ENCODE data around the gene HSPB7.
"Not testable (repeated sequence)": the region's sequence is repeated elsewhere in the genome, so short reads cannot be mapped to it uniquely, and the experiment has no call there.

HSPB7 gene

DNA sequence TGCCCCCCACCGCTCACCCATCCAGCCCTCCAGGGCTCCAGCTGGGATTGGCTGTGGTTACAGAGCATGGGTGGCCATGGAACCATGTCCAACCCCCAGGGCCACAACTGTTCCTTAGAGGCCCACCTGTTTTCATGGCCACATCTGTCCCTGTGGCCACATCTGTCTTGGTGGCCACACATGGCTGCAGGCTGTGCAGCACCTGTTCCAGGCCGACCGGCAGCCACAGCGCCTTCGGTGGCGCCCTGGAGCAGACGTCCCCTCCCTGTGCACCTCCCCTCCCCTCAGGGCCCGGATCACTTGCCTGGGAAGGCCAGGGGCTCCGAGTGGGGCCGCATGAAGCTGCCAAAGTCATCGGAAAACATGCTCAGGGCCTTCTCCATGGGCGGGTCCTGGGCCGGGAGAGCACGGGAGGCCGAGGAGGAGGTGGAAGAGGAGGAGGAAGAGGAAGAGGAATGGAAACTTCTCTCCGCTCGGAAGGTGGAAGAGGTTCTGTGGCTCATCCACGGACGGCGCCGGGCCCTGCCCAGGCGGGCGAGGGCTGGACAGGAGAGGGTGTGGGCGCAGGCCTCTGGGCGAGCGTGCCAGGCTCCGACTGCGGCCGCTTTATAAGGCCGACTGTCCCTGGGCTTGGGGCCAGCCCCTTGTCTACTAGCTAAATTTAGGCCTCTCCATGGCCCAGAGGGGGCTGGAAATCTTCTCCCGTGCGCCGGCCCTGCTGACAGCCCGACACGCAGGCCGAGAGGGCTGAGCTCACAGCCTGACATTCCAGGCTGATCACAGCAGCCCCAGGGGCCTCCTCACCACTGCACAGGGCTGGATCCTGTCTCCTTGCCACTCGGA is at the start of gene HSPB7:
Gene HSPB7 (minus strand): TSS at position 583 of the 843 bp plus-strand sequence. CDS start 80 bp downstream, at position 503.
- H3K36me3 Mint-ChIP-seq (ENCODE audit: low read depth): no peaks in the 10 kb centered on the region
- DNase-seq (ENCODE audit: low spot score): no peak
- H3K4me1 Mint-ChIP-seq (ENCODE audit: low read depth): no peaks in the 10 kb centered on the region
- peaks cover 8% of the 10 kb centered on the region for H3K27me3 Mint-ChIP-seq (ENCODE audit: low read depth)
- no peaks in the 10 kb centered on the region for H3K9me3 Mint-ChIP-seq
- H3K27ac Mint-ChIP-seq: no peak within 1 kb of the TSS
- no peak within 1 kb of the TSS for H3K4me3 Mint-ChIP-seq

DNA sequence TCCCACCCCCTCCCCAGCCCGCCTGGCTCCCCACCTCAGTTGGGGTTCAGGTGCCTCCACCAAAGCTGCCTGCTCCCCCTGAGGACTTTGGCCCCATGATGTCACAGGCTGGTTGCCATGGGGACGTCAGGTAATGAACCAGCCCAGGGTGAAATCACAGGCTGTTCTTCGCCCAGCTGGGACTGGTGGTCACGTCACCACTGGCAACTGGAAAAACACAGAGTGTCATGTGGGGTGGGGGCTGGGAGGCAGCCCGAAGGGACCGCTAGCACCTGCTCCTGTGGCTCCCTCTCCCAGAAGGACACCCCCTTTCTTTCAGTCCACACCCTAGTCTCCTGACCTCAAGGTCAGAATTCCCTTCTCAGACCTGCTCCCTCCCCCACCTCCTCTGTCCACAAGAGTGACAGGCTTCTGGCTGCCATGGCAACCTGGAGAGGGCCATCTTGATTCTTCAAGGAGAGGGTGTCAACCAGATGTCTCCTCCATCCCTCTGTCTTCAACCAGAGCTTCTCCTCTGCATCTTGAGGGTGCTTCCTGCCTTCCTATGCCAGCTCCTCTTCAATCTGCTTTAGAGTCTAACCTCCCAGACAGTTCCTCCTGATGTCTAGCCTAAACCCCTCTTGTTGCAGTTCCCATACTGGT is 49.4 kb upstream of the HSPB7 start:
- Mint-ChIP-seq H3K27ac (no peak overlapping the region), H3K4me1 (ENCODE audit: low read depth) (peaks cover 21% of the 10 kb centered on the region), H3K36me3 (ENCODE audit: low read depth) (no peaks in the 10 kb centered on the region), H3K4me3 (no peak overlapping the region), H3K27me3 (ENCODE audit: low read depth) (peaks cover 33% of the 10 kb centered on the region), H3K9me3 (no peaks in the 10 kb centered on the region)
- no peak for DNase-seq (ENCODE audit: low spot score)

DNA sequence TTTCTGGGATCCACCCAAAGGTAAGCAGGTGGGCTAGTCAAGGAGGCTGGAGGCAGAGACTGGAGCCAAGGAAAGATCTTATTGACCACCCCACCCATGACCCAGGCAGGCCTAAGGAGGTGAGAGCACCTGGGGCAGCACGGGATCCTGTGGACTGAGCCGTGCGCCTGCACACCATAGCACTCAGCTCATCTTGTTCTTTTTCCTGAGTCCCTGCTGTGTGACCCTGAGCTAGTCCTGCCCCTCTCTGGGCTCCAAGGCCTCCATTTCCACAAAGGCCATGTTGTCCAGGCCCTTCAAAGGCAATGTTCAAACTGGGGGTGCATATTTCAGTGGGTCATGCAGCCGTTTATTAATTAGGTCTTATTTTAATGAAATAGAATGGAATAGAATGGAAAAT is 48.4 kb upstream of the HSPB7 start:
- Mint-ChIP-seq H3K4me1 (ENCODE audit: low read depth) (peaks cover 21% of the 10 kb centered on the region), H3K36me3 (ENCODE audit: low read depth) (no peaks in the 10 kb centered on the region), H3K27ac (no peak overlapping the region), H3K27me3 (ENCODE audit: low read depth) (peaks cover 24% of the 10 kb centered on the region), H3K9me3 (no peaks in the 10 kb centered on the region), H3K4me3 (no peak overlapping the region)
- no peak for DNase-seq (ENCODE audit: low spot score)

DNA sequence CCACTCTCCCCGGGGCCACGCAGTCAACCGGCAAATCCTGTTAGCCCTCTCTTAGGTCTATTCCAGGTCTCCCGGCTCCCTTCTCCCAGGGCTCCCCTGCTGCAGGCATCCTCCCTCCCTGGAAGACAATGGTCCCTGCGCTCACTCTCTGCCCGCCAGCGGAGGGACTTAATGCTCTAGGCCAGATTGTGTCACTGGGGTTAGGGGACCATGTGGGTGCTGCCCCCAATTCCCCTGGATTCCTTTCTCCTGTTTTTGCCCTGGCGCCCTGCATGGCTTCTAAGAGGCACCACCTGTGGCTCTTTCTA is 47.4 kb upstream of the HSPB7 start:
- no peaks in the 10 kb centered on the region for H3K9me3 Mint-ChIP-seq
- H3K27me3 Mint-ChIP-seq (ENCODE audit: low read depth): peaks cover 20% of the 10 kb centered on the region
- DNase-seq (ENCODE audit: low spot score): no peak
- no peaks in the 10 kb centered on the region for H3K36me3 Mint-ChIP-seq (ENCODE audit: low read depth)
- peaks cover 19% of the 10 kb centered on the region for H3K4me1 Mint-ChIP-seq (ENCODE audit: low read depth)
- H3K4me3 Mint-ChIP-seq: peak overlapping the region; percentile 65
- H3K27ac Mint-ChIP-seq: no peak overlapping the region

DNA sequence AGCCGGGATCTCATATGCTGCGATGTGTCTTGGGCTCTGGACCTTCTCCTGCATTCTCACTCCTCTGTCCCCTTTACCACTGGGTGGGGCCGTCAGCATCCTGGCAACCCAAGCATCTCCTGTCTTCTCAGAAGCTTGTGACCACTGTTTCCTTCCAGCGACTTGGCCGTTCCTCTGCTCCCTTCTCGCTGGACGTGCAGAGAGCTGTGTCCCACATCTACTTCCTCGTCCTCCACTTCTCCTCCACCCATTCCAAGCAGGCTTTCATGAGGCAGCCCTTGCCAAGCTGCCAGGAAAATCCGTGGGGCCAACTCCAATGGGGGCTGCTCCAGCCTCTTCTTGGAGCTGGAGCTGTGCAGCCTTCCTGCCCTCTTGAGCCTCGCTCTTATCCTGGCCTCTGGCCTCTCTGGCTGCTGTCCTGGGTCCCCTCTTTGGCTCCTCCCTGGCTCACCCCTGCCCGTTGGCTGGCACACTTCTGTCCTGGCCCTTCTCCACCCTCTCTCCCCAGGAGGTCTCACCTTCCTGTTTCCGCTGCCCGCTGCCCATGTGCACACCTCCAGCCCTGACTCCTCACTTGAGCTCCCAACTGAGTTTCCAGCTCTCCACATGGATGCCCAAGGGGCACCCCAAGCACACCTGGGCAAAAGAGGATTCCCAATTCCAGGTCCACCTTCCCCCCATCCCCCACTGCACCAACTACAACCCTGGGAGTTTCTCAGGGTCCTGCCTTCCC is 46.9 kb upstream of the HSPB7 start:
- Mint-ChIP-seq H3K27ac (peak overlapping the region; percentile 38), H3K36me3 (ENCODE audit: low read depth) (no peaks in the 10 kb centered on the region), H3K4me3 (peak overlapping the region; percentile 65), H3K4me1 (ENCODE audit: low read depth) (peaks cover 16% of the 10 kb centered on the region), H3K27me3 (ENCODE audit: low read depth) (peaks cover 18% of the 10 kb centered on the region), H3K9me3 (no peaks in the 10 kb centered on the region)
- DNase-seq (ENCODE audit: low spot score): no peak

DNA sequence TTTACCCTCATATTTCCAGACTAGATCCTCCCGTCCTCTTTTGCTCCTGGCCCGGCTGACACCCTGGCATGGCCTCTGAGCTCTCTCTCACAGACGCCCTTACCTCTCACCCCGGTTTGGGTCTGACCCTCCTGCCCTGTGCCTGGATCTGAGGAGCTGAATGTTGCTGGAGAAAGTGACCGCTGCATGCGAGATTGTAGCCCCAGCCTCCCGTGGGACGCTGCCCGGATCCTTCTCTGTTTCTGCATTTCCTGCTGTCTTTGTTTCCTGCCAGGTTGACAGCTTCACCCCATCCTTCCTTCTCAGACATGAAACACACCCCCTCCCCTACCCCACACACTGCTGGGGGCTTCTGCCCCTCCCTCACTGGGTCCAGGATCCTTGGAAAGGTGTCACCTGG is 46.1 kb upstream of the HSPB7 start:
- Mint-ChIP-seq H3K9me3 (no peaks in the 10 kb centered on the region), H3K27ac (no peak overlapping the region), H3K27me3 (ENCODE audit: low read depth) (peaks cover 18% of the 10 kb centered on the region), H3K4me3 (peak overlapping the region; percentile 65), H3K36me3 (ENCODE audit: low read depth) (no peaks in the 10 kb centered on the region), H3K4me1 (ENCODE audit: low read depth) (peaks cover 16% of the 10 kb centered on the region)
- DNase-seq (ENCODE audit: low spot score): no peak

DNA sequence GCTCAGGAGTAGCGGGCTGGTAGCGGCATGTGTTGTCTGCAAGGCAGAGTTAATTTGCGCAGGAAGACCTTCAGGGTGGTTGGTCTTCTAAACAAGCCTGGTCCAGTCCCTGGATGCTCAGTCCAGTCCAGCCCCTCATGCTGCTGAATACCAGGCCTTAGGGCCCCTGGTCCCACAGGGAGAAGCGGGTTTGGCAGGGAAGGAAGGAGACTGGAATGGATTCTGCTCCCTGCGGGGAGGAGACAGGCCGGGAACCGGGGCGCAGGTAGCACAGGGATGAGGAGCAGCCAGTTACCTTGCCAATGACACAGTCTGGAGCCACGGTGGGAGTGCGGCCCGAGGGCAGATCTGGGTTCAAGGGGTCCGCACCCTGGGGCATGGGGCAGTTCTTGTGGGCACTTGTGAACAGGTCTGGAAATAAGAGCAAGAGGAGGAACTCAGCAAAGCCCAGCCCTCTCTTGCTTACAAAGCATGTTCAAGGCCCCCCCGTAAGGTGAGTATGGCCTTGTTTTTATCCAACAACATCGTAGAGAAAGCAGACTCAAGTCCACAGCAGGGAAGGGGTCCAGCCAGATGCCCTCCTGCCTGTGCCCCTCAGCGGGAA is 45.5 kb upstream of the HSPB7 start:
- peaks cover 15% of the 10 kb centered on the region for H3K27me3 Mint-ChIP-seq (ENCODE audit: low read depth)
- peaks cover 16% of the 10 kb centered on the region for H3K4me1 Mint-ChIP-seq (ENCODE audit: low read depth)
- DNase-seq (ENCODE audit: low spot score): no peak
- H3K27ac Mint-ChIP-seq: no peak overlapping the region
- no peaks in the 10 kb centered on the region for H3K36me3 Mint-ChIP-seq (ENCODE audit: low read depth)
- H3K4me3 Mint-ChIP-seq: no peak overlapping the region
- H3K9me3 Mint-ChIP-seq: no peaks in the 10 kb centered on the region

DNA sequence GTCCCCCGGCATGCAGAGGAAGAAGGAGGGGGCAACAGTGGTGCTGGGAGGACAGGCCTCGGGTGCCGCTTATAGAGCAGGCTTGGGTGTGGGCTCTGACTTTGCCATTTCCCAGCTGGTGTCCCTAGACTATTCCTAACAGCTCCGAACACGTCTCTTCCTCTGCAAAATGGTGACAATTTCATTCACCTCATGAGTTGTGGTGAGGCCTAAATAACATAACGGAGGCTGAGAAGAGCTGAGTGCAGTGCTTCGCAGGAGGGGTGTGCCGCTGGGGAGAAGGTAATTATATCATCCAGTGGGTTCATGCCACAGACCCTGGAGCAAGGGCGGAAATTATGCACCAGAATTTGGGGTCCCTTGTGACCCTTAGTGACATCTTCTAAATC is 44.8 kb upstream of the HSPB7 start:
- not testable (repeated sequence) for DNase-seq (ENCODE audit: low spot score); H3K9me3 Mint-ChIP-seq; H3K27ac Mint-ChIP-seq; H3K4me3 Mint-ChIP-seq; H3K36me3 Mint-ChIP-seq (ENCODE audit: low read depth)
- peaks cover 14% of the 10 kb centered on the region for H3K27me3 Mint-ChIP-seq (ENCODE audit: low read depth)
- peaks cover 16% of the 10 kb centered on the region for H3K4me1 Mint-ChIP-seq (ENCODE audit: low read depth)

DNA sequence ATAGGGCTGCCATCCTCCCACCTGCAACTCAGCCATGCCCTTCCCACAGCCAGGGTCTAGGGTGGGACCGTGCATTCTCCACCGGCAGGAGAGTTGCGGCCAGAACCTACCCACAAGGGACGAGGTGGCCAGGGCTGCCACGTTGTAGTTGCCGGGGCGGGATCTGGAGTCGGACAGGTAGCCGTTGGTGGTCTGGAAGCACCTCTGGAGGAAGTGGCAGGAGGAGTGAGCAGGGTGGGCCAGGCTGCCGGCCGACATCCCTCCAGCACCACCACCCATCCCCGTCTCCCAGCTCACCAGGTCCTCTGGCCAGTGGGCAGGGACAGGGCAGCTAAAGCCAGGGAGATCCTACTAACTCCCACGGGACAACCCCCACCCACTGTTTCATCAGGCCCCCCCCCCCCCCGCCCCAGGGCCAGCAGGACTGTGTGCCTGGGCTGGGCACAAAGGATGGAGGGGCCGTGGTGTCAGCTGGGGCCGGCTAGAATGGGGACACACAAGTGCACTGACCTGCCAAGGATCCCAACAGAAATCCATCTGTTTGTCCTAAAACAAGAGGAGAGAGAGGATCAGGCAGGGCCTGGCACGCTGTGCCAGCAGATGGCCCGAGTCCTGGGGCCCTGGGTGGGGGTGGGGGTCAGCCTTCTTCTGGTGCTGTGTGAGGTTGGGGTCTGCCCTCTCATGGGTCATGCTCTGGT is 44.3 kb upstream of the HSPB7 start:
- H3K9me3 Mint-ChIP-seq; H3K27ac Mint-ChIP-seq; H3K36me3 Mint-ChIP-seq (ENCODE audit: low read depth); H3K27me3 Mint-ChIP-seq (ENCODE audit: low read depth); H3K4me3 Mint-ChIP-seq; DNase-seq (ENCODE audit: low spot score): not testable (repeated sequence)
- peaks cover 16% of the 10 kb centered on the region for H3K4me1 Mint-ChIP-seq (ENCODE audit: low read depth)

DNA sequence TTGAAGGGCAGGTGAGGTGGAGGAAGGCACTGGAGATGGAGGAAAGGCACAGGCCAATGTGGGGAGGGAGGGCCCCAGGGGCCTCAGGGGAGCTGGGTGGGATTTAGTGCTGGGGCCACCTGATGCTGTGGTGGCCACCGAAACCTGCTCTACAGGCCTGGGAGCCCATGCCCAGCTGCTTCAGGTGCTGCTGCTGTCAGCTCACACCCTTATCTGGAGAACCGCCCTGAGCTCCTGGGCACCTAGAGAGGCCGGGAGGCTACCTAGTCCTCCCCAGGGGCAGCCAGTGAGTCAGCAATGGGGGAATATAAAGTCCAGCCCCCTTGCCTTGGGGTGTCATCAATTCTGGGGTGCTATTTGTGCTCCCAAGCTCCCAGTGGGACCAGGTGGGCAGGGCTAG is 43.4 kb upstream of the HSPB7 start:
- Mint-ChIP-seq H3K9me3 (no peaks in the 10 kb centered on the region), H3K4me3 (no peak overlapping the region)

DNA sequence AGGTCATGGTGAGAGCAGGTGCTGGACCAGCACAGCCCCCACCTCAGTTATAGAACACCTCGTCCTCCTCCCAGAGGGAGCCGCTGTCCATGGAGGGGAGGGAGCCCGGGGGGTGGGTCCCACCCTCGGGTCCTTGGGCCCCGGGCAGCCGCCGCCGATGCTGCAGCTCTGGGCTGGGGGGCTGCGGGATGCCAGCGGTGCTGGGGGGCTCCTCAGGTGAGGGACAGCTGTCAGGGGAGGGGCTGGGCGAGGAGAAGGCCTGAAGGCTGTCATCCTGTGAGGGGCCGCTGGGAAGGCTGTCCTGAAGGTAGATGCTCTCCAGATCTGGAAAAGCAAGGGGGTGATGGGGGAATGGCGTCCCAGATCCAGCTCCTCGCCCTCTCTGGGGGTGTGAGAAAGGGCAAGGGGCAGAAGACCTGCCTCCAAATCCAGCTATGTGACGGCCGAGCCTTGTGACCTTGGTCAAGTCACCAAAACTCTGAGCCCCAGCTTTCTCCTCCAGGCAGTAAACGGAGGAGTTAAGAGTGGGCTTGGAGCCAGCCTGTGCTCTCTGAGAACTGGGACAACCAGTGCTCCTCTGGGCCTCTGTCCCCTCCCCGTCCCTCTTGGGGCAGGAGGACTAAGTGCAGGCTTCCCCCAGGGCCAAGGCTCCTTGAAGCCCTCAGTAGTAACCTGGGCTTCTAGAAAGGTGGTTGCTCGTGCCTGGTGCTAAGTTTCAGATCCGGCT is 40.7 kb upstream of the HSPB7 start:
- H3K4me3 Mint-ChIP-seq; H3K9me3 Mint-ChIP-seq; H3K27ac Mint-ChIP-seq; H3K27me3 Mint-ChIP-seq (ENCODE audit: low read depth); H3K4me1 Mint-ChIP-seq (ENCODE audit: low read depth); DNase-seq (ENCODE audit: low spot score); H3K36me3 Mint-ChIP-seq (ENCODE audit: low read depth): not testable (repeated sequence)

More for the DNA sequence above, 43.4 kb upstream of the HSPB7 start:
- Mint-ChIP-seq H3K4me1 (ENCODE audit: low read depth) (peaks cover 16% of the 10 kb centered on the region), H3K36me3 (ENCODE audit: low read depth) (no peaks in the 10 kb centered on the region), H3K27me3 (ENCODE audit: low read depth) (peaks cover 10% of the 10 kb centered on the region), H3K27ac (no peak overlapping the region)
- DNase-seq (ENCODE audit: low spot score): no peak

DNA sequence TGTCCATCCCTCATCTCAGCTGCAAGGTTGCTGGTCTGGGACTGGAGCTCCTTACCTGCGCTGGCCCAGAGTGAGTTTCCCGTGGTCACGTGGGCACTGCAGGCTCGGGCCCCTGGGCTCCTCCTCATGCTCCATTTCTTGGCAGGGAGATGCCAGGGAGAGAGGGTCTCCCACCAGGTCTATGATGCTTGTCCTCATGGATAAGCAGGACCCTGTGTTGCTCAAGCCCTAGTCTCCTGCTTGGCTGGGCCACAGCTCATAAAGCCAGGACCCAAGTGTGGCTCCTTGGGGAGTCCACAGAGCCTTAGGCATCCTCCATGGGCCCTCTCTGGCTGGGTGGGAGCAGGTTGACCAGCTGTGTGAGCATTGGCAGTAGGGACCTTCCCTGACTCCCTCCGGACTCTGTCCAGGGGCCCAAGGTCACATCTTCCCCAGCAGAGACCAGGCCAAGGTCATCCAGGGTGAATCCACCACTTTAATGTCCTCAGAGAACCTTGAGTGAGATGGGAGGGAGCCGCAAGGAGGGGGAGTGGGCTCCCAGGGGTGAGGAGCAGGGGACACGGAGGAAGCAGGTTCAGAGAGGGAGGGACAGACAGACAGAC is 39.6 kb upstream of the HSPB7 start:
- not testable (repeated sequence) for H3K4me1 Mint-ChIP-seq (ENCODE audit: low read depth); H3K4me3 Mint-ChIP-seq; DNase-seq (ENCODE audit: low spot score); H3K27ac Mint-ChIP-seq; H3K36me3 Mint-ChIP-seq (ENCODE audit: low read depth); H3K9me3 Mint-ChIP-seq; H3K27me3 Mint-ChIP-seq (ENCODE audit: low read depth)

DNA sequence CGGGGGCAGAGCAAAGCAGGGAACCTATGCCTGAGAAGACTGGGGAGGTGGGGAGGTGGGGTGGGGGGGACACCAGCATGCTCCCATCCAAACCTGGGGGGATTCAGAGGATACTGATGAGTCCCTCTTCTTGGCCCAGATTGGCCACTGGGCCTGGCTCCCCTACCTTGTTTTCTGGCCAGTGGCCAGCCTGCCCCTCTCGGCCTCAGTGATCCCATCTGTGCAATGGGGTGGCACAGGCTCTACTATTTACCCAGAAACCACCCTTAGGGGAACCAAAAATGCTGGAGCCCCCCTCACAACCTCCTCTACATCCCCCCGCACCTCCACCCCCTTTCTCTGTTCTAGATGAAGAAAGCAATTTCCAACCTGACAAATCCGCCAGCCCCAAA is 38.7 kb upstream of the HSPB7 start:
- H3K4me3 Mint-ChIP-seq; H3K27me3 Mint-ChIP-seq (ENCODE audit: low read depth); H3K4me1 Mint-ChIP-seq (ENCODE audit: low read depth); DNase-seq (ENCODE audit: low spot score); H3K36me3 Mint-ChIP-seq (ENCODE audit: low read depth); H3K9me3 Mint-ChIP-seq; H3K27ac Mint-ChIP-seq: not testable (repeated sequence)
